GM23338 (cell line): ENCODE data around the gene CDK14.

Experiments
- CTCF ChIP-seq, 2 experiments: fragments of 200-600 bp in 1 of 2; sonication (generic) in 1 of 2; conservative IDR thresholded peaks; 2 replicates each; pipeline versions ENCODE4 v1.5.1 to v1.6.1; 2016 to 2017; ENCODE audit warnings: antibody characterized with exemption in 2 of 2, low read depth in 2 of 2, mild to moderate bottlenecking in 2 of 2, moderate library complexity in 1 of 2
- ETS1 ChIP-seq: IDR thresholded peaks from 2 replicates; pipeline ENCODE4 v1.6.1; 2016; ENCODE audit warnings: antibody characterized with exemption
- EZH2 ChIP-seq: fragments of 200-600 bp; sonication (generic); IDR thresholded peaks from one replicate; pipeline ENCODE4 v1.8.0; 2017; ENCODE audit warnings: antibody characterized with exemption, mild to moderate bottlenecking, low read depth; ENCODE audit not compliant: unreplicated experiment
- EZH2phosphoT487 ChIP-seq: fragments of 200-600 bp; sonication (generic); IDR thresholded peaks from one replicate; pipeline ENCODE4 v1.8.1; 2018; ENCODE audit warnings: antibody characterized with exemption; ENCODE audit not compliant: unreplicated experiment
- JUNB ChIP-seq: IDR thresholded peaks from one replicate; pipeline ENCODE4 v1.6.1; 2016; ENCODE audit warnings: antibody characterized with exemption; ENCODE audit not compliant: unreplicated experiment
- POLR2AphosphoS5 ChIP-seq: IDR thresholded peaks from 2 replicates; pipeline ENCODE4 v1.6.1; 2016; ENCODE audit warnings: antibody characterized with exemption, low read depth
- REST ChIP-seq: IDR thresholded peaks from one replicate; pipeline ENCODE4 v1.6.1; 2018; ENCODE audit warnings: antibody characterized with exemption; ENCODE audit not compliant: unreplicated experiment

GRCh38 chr7:90917539-90917938 lies 321.4 kb downstream of the CDK14 start:
- TF ChIP-seq JUNB (no peak), POLR2AphosphoS5 (no peak), EZH2phosphoT487 (no peak), EZH2 (no peak), CTCF (conservative IDR thresholded peaks at IDR 0.05; ENCODE audit: low read depth in 2 of 2) (no peak), REST (no peak), ETS1 (no peak)
